Mesodermal cell (in vitro differentiated cells): ENCODE data around the gene JMJD4.

Experiments used
- H3K27ac ChIP-seq: 2 replicates; pipeline ENCODE4 v1.7.0; 2013; ENCODE audit warnings: mild to moderate bottlenecking, low read depth, low read length, moderate library complexity; ENCODE audit not compliant: severe bottlenecking
- H3K36me3 ChIP-seq: 2 replicates; pipeline ENCODE4 v1.7.1; 2013; ENCODE audit warnings: mild to moderate bottlenecking, low read length, moderate library complexity; ENCODE audit not compliant: control insufficient read depth, insufficient read depth
- H3K4me1 ChIP-seq: one replicate; pipeline ENCODE4 v1.7.1; 2013; ENCODE audit warnings: mild to moderate bottlenecking, low read length; ENCODE audit not compliant: insufficient read depth, control insufficient read depth, poor library complexity, severe bottlenecking
- H3K4me3 ChIP-seq: 2 replicates; pipeline ENCODE4 v1.7.0; 2013; ENCODE audit warnings: low read length, control low read depth, mild to moderate bottlenecking; ENCODE audit not compliant: insufficient read depth, poor library complexity, severe bottlenecking; ENCODE audit errors: extremely low read depth
- H3K9me3 ChIP-seq: 2 replicates; pipeline ENCODE4 v1.7.1; 2013; ENCODE audit warnings: mild to moderate bottlenecking, low read length, moderate library complexity; ENCODE audit not compliant: control insufficient read depth
- WGBS, 2 experiments: methylation state at CpG; one replicate each; pipeline ENCODE4 v1.1.5; 2013; ENCODE audit warnings: missing lambda C conversion rate in 2 of 2; ENCODE audit not compliant: insufficient coverage in 2 of 2; 5-methylcytosine and 5-hydroxymethylcytosine counted together

JMJD4 gene

DNA sequence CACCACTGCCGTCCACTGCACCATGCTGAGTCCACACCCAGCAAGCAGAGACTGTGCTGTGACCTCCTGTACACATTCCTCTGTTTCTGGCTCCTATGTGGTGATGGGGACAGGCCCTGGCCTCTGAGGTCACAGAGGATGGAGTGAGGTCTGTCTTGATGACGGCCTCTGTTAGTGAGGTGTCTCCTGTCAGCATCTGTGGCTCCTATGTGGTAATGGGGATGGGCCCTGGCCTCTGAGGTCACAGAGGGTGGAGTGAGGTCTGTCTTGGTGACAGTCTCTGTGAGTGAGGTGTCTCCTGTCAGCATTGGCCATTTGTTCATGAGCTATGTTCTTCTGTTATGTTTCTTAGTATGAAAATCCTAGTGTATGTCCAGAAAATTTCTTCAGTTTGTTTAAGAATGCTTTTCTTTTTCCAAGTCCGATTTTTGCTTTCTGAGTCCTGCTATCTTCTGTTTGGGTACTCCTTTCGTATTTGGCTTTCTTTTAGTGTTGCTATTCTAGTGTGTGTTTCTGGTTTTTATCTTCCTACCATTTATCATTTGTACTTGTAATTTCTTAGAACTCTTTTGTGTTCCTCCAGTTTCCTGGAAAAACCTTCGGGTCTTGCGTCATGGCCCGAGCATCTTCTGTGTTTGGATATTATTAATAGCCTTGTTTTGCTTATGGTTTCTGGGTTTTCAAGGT is 13.5 kb upstream of the JMJD4 start:
- no peaks in the 10 kb centered on the region for H3K4me1 ChIP-seq
- 86 to 99% methylated on average over 2 to 6 of the region's 7 CpGs for WGBS, 2 experiments
- H3K4me3 ChIP-seq: no peak overlapping the region
- H3K36me3 ChIP-seq: peaks cover 61% of the 10 kb centered on the region
- H3K27ac ChIP-seq: no peak overlapping the region
- no peaks in the 10 kb centered on the region for H3K9me3 ChIP-seq

- H3K27ac ChIP-seq: no peak overlapping the region
- H3K4me1 ChIP-seq: no peaks in the 10 kb centered on the region
- H3K4me3 ChIP-seq: no peak overlapping the region
- WGBS, 2 experiments: 90 to 93% methylated on average over 17 to 18 of the region's 18 CpGs
- no peaks in the 10 kb centered on the region for H3K9me3 ChIP-seq
- H3K36me3 ChIP-seq: peaks cover 54% of the 10 kb centered on the region
Observed at GRCh38 chr1:227747948-227748495, 12.9 kb upstream of the JMJD4 start.

- Histone ChIP-seq H3K4me1 (no peaks in the 10 kb centered on the region), H3K27ac (no peak overlapping the region), H3K4me3 (no peak overlapping the region), H3K36me3 (peaks cover 48% of the 10 kb centered on the region), H3K9me3 (no peaks in the 10 kb centered on the region)
- 85 to 86% methylated on average over 8 of the region's 8 CpGs for WGBS, 2 experiments
Observed at GRCh38 chr1:227747382-227747781, 12.3 kb upstream of the JMJD4 start.

GRCh38 chr1:227746676-227747075 is 11.6 kb upstream of the JMJD4 start:
- Histone ChIP-seq H3K4me3 (no peak overlapping the region), H3K36me3 (peaks cover 48% of the 10 kb centered on the region), H3K4me1 (no peaks in the 10 kb centered on the region), H3K9me3 (no peaks in the 10 kb centered on the region), H3K27ac (no peak overlapping the region)
- WGBS, 2 experiments: 100% methylated on average over 4 to 5 of the region's 6 CpGs

- Histone ChIP-seq H3K36me3 (peaks cover 40% of the 10 kb centered on the region), H3K27ac (no peak overlapping the region), H3K4me1 (no peaks in the 10 kb centered on the region), H3K9me3 (no peaks in the 10 kb centered on the region), H3K4me3 (no peak overlapping the region)
- WGBS, 2 experiments: 94 to 96% methylated on average over 6 to 11 of the region's 12 CpGs
Observed at GRCh38 chr1:227745568-227746265, 10.6 kb upstream of the JMJD4 start.

DNA sequence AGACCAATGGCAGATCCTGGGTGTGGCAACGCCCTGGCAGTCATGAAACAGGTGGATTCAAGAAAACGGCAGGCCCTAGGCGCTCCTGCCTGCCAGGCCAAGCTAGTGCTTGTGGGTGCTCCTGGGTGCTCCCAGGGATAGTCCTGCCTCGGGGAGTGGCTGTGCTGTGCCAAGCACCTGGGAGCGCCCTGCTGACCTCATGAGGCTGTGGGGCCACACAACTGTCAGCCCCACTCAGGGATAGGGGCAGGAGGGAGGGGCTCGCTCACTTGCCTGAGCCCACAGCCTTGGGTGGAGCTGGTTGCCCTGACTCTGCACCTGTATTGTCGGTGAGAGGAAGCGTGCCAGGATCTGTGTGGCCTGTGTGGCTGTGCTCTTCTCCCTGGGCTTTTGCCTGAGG is 9.6 kb upstream of the JMJD4 start:
- H3K4me3 ChIP-seq: no peak overlapping the region
- 89 to 95% methylated on average over 7 to 8 of the region's 8 CpGs for WGBS, 2 experiments
- H3K27ac ChIP-seq: no peak overlapping the region
- no peaks in the 10 kb centered on the region for H3K4me1 ChIP-seq
- peaks cover 30% of the 10 kb centered on the region for H3K36me3 ChIP-seq
- no peaks in the 10 kb centered on the region for H3K9me3 ChIP-seq

DNA sequence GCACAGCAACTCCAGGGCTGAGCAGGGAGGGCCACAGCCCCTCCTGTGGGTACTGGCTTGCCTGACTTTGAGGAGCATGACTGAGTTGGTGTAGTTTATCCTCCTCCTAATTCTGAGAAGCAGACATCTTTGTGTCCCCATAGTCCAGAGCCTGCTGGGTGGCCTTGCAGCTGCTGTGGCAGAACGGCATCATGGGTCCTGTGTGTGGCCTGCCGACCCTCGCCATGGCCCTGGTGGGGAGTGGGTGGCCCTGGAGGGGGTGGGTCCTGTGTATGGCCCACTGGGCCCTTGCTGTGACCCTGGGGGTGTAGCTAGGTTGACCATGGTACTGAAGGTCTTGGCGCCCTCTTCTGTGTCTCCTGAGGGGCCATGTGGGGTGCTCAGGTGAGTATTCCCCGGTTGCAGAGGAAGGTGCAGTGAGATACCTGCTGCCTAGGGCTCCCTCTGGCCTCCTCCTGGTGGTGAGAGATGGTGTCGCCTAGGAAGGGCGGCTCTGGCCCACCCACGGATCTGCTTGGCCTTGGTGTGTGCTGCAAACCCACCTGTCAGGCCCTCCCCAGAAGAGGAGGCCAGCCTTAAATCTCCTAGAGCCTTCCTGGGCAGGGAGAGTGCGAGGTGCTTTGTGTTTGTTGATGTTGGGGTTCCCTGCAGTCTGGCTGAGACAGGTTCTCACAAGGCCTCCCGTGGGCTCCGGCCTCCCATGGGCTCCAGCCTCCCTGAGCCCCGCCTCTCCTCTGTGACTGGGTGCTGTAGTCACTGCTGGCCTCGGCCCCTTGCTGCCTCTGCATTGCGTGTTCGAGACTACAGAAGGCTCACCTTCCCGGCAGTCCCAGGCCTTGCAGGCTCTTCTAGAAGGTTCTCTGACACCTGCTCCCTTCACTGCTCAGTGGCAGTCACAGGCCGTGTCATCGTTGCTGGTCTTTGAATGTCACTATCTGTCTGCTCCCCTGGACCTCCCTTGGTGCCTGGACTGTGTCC is 7.9 kb upstream of the JMJD4 start:
- 94 to 95% methylated on average over 16 of the region's 18 CpGs for WGBS, 2 experiments
- Histone ChIP-seq H3K4me1 (no peaks in the 10 kb centered on the region), H3K27ac (no peak overlapping the region), H3K9me3 (no peaks in the 10 kb centered on the region), H3K36me3 (peaks cover 23% of the 10 kb centered on the region), H3K4me3 (no peak overlapping the region)

DNA sequence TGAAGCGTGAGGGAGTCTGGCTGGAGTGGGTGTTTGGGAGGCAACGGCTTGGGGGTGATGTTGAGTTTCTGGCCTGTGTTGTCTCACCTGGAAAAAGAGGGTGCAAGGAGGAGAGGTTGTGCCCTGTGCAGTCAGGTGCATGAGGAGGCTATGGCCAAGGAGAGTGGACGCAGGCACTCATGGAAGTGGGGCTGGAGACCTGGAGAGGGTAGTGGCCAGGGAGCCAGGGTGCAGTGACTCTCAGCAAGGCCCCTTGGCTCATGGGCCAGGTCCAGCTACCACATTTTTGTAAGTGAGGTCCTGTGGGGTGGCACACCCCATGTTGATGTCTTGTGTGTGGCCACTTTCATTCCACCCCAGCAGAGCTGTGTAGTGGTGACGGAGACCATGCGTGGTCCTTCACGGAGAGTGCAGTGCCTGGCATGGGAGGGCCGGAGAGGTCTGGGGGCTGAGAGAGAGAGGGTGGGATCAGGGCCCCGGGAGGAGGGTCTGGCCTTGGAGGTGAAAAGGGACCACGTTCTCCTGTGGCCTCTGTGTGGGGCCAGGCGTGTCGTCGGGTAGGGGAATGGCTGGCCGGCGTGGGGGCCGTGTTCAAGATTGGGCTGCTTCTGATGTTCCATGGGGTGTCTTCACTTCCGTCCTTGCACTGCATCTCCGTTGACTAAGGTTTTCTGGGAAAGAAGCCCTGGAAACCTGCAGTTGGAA is 6.2 kb upstream of the JMJD4 start:
- H3K4me3 ChIP-seq: no peak overlapping the region
- H3K36me3 ChIP-seq: peaks cover 13% of the 10 kb centered on the region
- no peaks in the 10 kb centered on the region for H3K4me1 ChIP-seq
- no peaks in the 10 kb centered on the region for H3K9me3 ChIP-seq
- 93 to 94% methylated on average over 15 to 16 of the region's 17 CpGs for WGBS, 2 experiments
- no peak overlapping the region for H3K27ac ChIP-seq

DNA sequence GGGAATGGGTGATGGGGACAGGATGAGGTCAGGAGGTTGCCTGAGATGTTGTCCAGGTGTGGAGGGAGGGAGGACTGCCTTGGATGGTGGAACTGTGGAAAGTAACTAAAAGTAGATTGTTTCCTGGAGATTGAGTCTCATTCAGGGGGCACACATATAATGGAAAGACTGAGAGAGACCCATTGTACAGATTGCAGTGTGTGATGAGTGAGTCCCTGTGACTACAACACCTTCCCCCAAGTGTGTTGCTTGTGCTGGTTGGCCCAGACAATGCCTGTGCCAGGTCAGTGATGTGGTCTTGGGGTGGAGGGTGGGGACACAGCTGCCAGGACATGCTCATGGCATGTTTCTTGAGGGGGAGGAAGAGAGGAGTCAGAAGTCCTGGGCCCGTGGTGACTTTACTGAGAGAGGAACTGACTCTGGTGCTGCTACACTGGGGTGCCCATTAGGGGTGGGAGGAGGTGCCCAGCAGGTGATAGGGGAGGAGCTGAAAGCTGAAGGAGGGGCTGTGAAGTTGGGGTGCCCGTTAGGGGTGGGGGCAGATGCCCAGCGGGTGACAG is 5.4 kb upstream of the JMJD4 start:
- peaks cover 13% of the 10 kb centered on the region for H3K36me3 ChIP-seq
- H3K4me1 ChIP-seq: no peaks in the 10 kb centered on the region
- no peak overlapping the region for H3K27ac ChIP-seq
- WGBS, 2 experiments: 94 to 100% methylated on average over 1 to 3 of the region's 3 CpGs
- H3K9me3 ChIP-seq: no peaks in the 10 kb centered on the region
- no peak overlapping the region for H3K4me3 ChIP-seq

DNA sequence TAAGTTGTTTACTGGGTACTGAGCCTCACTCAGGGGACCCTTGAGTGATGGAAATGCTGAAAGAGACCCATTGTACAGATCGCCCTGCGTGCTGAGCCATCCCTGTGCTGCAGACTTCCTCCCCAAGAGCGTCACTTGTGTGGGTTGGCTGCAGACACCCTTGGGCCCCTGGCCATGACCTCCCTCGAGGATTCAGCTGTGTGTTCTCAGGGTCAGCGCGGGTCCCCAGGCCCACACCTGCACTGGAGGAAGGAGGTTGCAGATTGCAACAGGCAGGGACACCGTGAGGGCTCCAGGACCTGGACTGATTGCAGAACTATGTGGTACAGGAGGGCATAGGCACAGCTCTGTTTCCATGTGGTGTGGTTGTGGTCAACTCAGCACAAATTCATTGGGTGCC is 4.5 kb upstream of the JMJD4 start:
- Histone ChIP-seq H3K4me1 (no peaks in the 10 kb centered on the region), H3K27ac (no peak overlapping the region), H3K9me3 (no peaks in the 10 kb centered on the region), H3K4me3 (no peak overlapping the region), H3K36me3 (peaks cover 10% of the 10 kb centered on the region)
- 92 to 95% methylated on average over 3 to 7 of the region's 7 CpGs for WGBS, 2 experiments
